ENCODE data around the gene FLNB. TPM values are rescaled to one million over a fixed set of nuclear protein-coding genes. Genes with fewer than 3 reads are reported as not detected.
A peak's percentile ranks its signal among the peaks of the same experiment; 100 is the strongest.

The FLNB gene
- total and polyA plus RNA-seq, 12 donors = 84.6 to 278 (median 131) TPM

DNA sequence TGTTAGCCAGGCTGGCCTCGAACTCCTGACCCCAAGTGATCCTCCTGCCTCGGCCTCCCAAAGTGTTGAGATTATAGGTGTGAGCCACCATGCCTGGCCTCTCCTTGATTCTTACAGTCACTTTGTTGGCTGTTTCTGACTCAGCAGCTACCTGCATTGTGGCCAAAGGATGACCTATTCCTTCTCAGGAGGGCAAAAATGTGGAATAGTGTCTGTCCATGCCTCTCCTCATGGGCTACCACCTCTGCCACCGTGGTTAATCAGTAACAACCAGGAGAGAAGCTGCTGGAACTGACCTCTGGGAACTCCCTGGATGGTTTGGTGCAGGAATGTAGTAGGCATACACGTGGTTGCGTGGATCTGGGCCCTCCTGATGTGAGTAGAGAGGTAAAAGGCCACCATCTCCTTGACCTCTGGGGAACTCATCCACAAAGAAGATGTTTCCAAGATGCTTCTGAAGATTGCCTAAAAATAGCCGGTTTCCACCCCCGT lies 63.3 kb downstream of the FLNB start:
- no peaks in the 10 kb centered on the region for H3K36me3 ChIP-seq (replicated peaks in 1 of 2)
- H3K4me3 ChIP-seq = no peak overlapping the region
- no peaks in the 10 kb centered on the region for H3K27me3 ChIP-seq
- H3K4me1 ChIP-seq (replicated peaks in 1 of 2) = peaks cover 11 to 13% of the 10 kb centered on the region in 2 donors
- peak in 1 of 7 donors; percentile 37 for DNase-seq
- H3K27ac ChIP-seq = peak overlapping the region in 1 of 5 donors; percentile 10
- WGBS, 4 donors = 56 to 76% (median 67%) methylated on average over 6 to 7 of the region's 7 CpGs
- no peaks in the 10 kb centered on the region for H3K9me3 ChIP-seq (replicated peaks in 1 of 3)
- TF ChIP-seq POLR2A (IDR thresholded peaks at IDR 0.05) (no peak), CTCF (IDR thresholded peaks at IDR 0.05) (no peak)
- intact Hi-C loops (cut with DNase I) = no loop called here

DNA sequence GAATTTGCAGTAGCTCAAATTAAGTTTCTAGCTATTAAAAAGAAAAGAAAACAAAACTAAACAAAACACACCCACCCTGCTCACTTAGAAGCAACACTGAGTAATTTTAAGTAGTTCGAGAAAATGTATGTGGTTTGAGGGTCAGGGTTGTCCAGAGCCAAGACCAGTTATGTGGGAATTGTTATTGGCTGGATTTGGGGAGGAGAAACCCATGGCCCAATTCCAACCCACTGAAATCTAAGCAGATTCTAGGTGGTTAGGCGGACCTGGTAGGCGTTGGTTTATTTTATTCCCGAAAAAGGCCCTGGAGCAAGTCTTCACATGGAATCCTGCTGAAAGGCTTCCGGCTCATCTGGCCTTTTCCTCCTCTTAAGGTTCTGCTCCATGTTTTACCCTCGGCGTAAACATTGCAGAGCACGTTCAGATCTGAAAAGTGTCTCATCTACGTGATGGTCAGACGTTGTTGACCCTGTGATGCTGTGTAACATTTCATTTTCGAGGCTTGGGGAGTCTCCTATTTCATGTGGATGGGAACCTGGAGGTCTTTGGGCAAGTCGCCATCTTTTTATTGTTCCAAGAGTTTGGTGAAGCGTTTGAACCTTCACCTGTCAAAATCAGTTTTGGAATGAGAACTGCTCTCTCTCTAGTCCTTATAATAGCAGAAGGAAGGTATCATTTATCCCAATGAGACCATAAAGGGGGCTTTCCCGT lies 64.0 kb downstream of the FLNB start:
- TF ChIP-seq POLR2A (IDR thresholded peaks at IDR 0.05) = no peak
- TF ChIP-seq CTCF (IDR thresholded peaks at IDR 0.05) = no peak
- H3K36me3 ChIP-seq (replicated peaks in 1 of 2) = no peaks in the 10 kb centered on the region
- WGBS, 4 donors = 79 to 86% (median 83%) methylated on average over 14 of the region's 14 CpGs
- no peak overlapping the region for H3K4me3 ChIP-seq
- H3K27ac ChIP-seq = peak overlapping the region in 1 of 5 donors; percentile 32
- H3K9me3 ChIP-seq (replicated peaks in 1 of 3) = no peaks in the 10 kb centered on the region
- H3K4me1 ChIP-seq (replicated peaks in 1 of 2) = peaks cover 11 to 13% of the 10 kb centered on the region in 2 donors
- peak in 1 of 7 donors; percentile 39 for DNase-seq
- intact Hi-C loops (cut with DNase I) = no loop called here
- H3K27me3 ChIP-seq = no peaks in the 10 kb centered on the region

DNA sequence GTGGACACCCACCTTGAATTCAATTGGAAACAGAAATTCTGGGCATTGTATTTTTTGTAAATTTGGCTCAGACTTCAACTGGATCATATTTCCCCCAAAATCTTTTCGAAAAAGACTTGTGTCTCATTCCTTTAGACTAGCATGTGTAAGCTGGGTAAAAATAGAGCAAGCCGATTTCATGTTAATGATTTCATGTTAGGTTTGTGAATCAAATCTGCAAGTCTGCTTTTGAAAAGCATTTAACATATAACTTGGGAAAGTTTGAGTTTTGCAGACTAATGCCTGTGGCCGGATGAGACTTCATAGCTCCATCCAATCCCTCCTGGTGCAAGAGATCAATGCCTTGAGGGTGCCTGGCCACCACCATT lies 64.5 kb downstream of the FLNB start:
- Histone ChIP-seq H3K27ac (no peak overlapping the region), H3K27me3 (no peaks in the 10 kb centered on the region), H3K4me1 (replicated peaks in 1 of 2) (peaks cover 11 to 13% of the 10 kb centered on the region in 2 donors)

More for the DNA sequence above, 64.5 kb downstream of the FLNB start:
- H3K4me3 ChIP-seq = no peak overlapping the region
- no peaks in the 10 kb centered on the region for H3K36me3 ChIP-seq (replicated peaks in 1 of 2)
- TF ChIP-seq POLR2A (IDR thresholded peaks at IDR 0.05) (no peak), CTCF (IDR thresholded peaks at IDR 0.05) (no peak)
- intact Hi-C loops (cut with DNase I) = no loop called here
- WGBS, 4 donors = 82 to 92% (median 87%) methylated on average over 3 of the region's 3 CpGs
- no peak for DNase-seq
- no peaks in the 10 kb centered on the region for H3K9me3 ChIP-seq (replicated peaks in 1 of 3)

Data from adrenal gland (tissue), 12 donors.